Activated CD8-positive, alpha-beta T cell treated with anti-CD3 and anti-CD28 coated beads, Interleukin-2, amount 10 ng/mL, durations not matched to agents 7 days and 5 days (primary cell): ENCODE measurements around the gene CHD6. TPM values are rescaled to one million over a fixed set of nuclear protein-coding genes. Genes with fewer than 3 reads are reported as not detected.

Source experiments
- ATAC-seq: fragments of 150-1000 bp; cut with Tn5 transposase; one replicate; pipeline ENCODE4 v1.10.0; 2021; ENCODE audit warnings: moderate library complexity
- CTCF ChIA-PET: fragments of 350-600 bp; sonication (Branson Sonifier 250); formaldehyde crosslinking; loops from one replicate; lab custom pipeline; 2021; ENCODE audit warnings: antibody characterized with exemption; lab: Charles Lee
- POLR2A ChIA-PET: fragments of 350-600 bp; sonication (Branson Sonifier 250); formaldehyde crosslinking; loops from one replicate; lab custom pipeline; 2021; ENCODE audit warnings: antibody characterized with exemption; lab: Charles Lee
- DNase-seq: peaks from one replicate; pipeline ENCODE4 v3.0.0-alpha.2; 2020
- H3K27ac Mint-ChIP-seq: one replicate; pipeline ENCODE4 v1.8.0; 2021; ENCODE audit warnings: mild to moderate bottlenecking, mixed read lengths
- H3K27me3 Mint-ChIP-seq: one replicate; pipeline ENCODE4 v1.8.0; 2021; ENCODE audit warnings: low read depth, mixed read lengths
- H3K36me3 Mint-ChIP-seq: one replicate; pipeline ENCODE4 v1.8.0; 2021; ENCODE audit warnings: low read depth, mixed read lengths
- H3K4me1 Mint-ChIP-seq: one replicate; pipeline ENCODE4 v1.8.0; 2021; ENCODE audit warnings: low read depth, mixed read lengths
- H3K4me3 Mint-ChIP-seq: one replicate; pipeline ENCODE4 v1.8.0; 2021; ENCODE audit warnings: mild to moderate bottlenecking, mixed read lengths
- H3K9me3 Mint-ChIP-seq: one replicate; pipeline ENCODE4 v1.8.0; 2022; ENCODE audit warnings: mixed read lengths; ENCODE audit not compliant: insufficient read depth
- total RNA-seq, 2 experiments: library from RNA; stranded (reverse); gene quantifications; one replicate each; pipeline ENCODE4 v1.2.3, GENCODE V29; 2021

CHD6 gene
- total RNA-seq, 2 experiments from 2014 or later: 29.1 to 32.2 TPM

- DNase-seq (no peak), ATAC-seq (no peak)
- no peak overlapping the region for H3K4me3 Mint-ChIP-seq
- H3K36me3 Mint-ChIP-seq: no peaks in the 10 kb centered on the region
- ChIA-PET POLR2A (no interaction called here), CTCF (no interaction called here)
- H3K4me1 Mint-ChIP-seq: peaks cover 4% of the 10 kb centered on the region
- no peaks in the 10 kb centered on the region for H3K9me3 Mint-ChIP-seq
- no peak overlapping the region for H3K27ac Mint-ChIP-seq
- H3K27me3 Mint-ChIP-seq: peaks cover 30% of the 10 kb centered on the region
These were observed 253.8 kb downstream of the CHD6 start for GRCh38 chr20:41364236-41364855.

DNA sequence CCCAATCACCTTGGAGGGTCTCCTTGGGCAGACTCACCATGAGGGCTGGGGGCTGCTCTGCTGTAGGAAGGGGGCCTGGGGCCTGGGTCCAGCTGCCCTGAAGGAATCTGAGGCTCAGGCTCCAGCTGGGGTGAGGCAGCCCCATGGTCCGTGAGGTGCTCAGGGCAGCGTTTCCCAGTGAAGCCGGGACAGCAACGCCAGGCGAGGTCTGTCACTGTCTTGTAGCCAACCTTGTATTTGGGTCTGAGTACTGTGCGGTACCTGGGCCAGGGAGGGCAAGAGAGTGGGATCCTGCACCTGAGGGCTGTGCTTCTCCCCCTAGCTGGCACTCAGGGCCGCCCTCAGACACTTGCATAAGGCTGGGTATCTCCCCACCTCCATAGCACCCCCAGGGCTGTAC lies 254.6 kb downstream of the CHD6 start:
- DNase-seq: no peak
- Mint-ChIP-seq H3K27ac (no peak overlapping the region), H3K36me3 (no peaks in the 10 kb centered on the region), H3K9me3 (no peaks in the 10 kb centered on the region), H3K27me3 (peaks cover 26% of the 10 kb centered on the region), H3K4me1 (peaks cover 4% of the 10 kb centered on the region), H3K4me3 (no peak overlapping the region)
- CTCF ChIA-PET: no interaction called here
- POLR2A ChIA-PET: no interaction called here
- ATAC-seq: no peak

DNA sequence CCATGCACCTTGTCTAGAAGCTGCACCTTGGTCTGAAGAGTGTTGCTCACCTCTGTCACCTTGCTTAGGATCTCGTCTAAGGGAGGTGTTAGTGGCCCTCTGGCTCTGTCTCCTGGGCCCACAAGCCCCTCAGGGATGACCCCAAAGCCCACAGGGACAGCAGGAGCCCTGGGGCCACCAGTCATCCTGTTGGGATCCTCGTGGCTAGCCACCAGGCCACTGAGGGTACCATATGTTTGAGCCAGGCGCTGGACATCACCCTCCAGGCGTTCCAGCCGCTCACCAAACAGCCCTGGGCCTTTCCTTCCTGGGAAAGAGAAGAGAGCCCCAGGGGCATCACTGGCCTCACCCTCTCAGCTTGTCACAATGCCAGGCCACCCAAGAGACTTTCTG lies 255.4 kb downstream of the CHD6 start:
- H3K4me1 Mint-ChIP-seq: peaks cover 4% of the 10 kb centered on the region
- H3K4me3 Mint-ChIP-seq: no peak overlapping the region
- H3K36me3 Mint-ChIP-seq: no peaks in the 10 kb centered on the region
- POLR2A ChIA-PET: no interaction called here
- no peak overlapping the region for H3K27ac Mint-ChIP-seq
- H3K27me3 Mint-ChIP-seq: peaks cover 20% of the 10 kb centered on the region
- CTCF ChIA-PET: no interaction called here
- no peaks in the 10 kb centered on the region for H3K9me3 Mint-ChIP-seq
- DNase-seq: no peak
- ATAC-seq: no peak

GRCh38 chr20:41361757-41362747 lies 256.1 kb downstream of the CHD6 start:
- DNase-seq (no peak), ATAC-seq (no peak)
- CTCF ChIA-PET: no interaction called here
- Mint-ChIP-seq H3K27ac (no peak overlapping the region), H3K27me3 (peaks cover 14% of the 10 kb centered on the region), H3K36me3 (no peaks in the 10 kb centered on the region), H3K4me1 (peaks cover 1% of the 10 kb centered on the region), H3K9me3 (no peaks in the 10 kb centered on the region), H3K4me3 (no peak overlapping the region)
- POLR2A ChIA-PET: no interaction called here

DNA sequence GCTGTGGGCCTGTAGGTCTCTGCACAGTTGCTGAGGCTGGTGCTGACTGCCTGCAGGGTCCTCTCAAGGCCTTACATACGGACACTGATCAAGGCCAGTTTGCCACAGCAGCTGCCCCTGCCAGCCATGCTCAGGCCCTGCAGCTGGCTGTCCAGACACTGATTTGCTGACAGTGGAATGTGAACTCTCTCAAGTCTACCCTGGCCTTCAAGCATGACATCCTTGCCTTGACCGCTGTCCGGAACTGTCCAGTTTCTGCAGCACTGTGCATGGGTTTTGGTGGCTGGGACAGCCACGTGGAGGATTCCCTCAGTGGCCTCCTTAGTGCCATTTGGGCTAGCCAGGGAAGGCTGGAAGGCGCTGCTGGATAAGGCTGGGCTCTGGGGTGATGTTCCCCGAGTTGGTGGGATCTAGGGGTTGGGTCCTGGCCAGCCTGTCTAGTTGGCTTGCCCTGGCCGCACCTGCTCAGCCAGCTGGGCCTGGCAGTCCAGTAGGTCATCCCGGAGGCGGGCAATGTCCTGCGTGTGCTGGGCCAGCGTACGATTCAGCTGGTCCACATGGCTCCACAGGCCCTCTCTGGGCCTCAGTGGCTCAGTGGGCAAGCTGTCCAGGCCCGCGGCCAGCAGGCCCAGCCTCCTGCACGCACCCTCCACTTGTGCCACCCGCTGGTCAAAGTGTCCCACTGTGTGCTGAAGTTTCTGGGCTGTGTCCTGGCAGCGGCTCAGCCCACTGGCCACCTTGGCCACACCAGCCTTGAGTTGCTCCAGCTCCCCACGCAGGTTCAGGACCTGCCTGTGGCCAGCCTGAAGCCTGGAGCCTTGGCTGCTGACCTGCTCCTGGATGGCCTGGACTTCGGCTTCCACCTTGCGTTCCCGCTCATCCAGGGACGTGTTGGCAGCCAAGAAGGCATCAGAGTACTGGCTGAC lies 257.1 kb downstream of the CHD6 start:
- Mint-ChIP-seq H3K4me3 (no peak overlapping the region), H3K27ac (no peak overlapping the region), H3K4me1 (no peaks in the 10 kb centered on the region), H3K27me3 (peaks cover 12% of the 10 kb centered on the region), H3K9me3 (no peaks in the 10 kb centered on the region), H3K36me3 (no peaks in the 10 kb centered on the region)
- ChIA-PET CTCF (no interaction called here), POLR2A (no interaction called here)
- no peak for ATAC-seq
- DNase-seq: no peak

DNA sequence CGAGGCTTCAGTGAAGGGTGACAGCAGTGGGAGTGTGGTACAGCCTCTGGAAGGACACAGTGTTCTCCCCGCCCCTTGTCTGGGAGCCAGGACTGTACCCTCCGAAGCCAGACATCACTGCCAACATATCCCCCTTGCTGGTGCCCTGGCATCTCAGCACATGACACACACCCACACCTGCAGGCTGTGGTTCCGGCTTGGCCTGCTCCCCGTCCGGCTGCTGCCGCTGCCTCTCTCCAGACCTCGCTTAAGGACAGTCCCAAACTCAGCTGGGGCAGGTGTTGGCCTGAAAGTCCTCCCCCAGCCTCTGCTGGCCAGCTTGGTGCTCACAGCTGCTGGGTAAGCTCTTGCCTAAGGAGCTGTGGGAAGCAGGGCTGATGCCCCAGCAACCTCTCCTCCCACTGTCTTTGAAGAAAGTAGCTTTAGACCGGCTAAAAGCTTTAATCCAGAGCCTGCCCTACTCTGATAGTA lies 258.6 kb downstream of the CHD6 start:
- Mint-ChIP-seq H3K27me3 (peaks cover 2% of the 10 kb centered on the region), H3K36me3 (no peaks in the 10 kb centered on the region), H3K4me3 (no peak overlapping the region), H3K4me1 (no peaks in the 10 kb centered on the region), H3K9me3 (no peaks in the 10 kb centered on the region), H3K27ac (no peak overlapping the region)
- DNase-seq (no peak), ATAC-seq (no peak)
- ChIA-PET POLR2A (no interaction called here), CTCF (no interaction called here)

DNA sequence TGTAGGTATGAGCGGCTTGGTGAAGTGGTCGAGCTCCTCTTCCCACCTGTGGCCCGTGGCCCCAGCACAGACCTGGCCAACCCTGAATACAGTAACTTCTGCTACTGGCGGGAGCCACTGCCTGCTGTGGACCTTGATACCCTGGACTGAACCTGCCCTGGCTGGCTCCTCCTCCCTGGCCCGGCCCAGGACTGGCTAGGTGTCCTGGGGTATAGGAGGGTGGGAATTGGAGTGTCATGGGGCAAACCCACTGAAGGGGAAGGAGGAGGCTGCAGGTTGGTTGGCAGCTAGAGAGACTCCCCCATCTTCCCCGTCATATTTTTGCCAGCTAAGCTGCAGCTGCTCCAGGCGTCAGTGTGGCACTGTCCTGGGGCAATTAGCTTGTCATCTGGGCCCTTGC lies 259.5 kb downstream of the CHD6 start:
- H3K27ac Mint-ChIP-seq: no peak overlapping the region
- H3K4me3 Mint-ChIP-seq: no peak overlapping the region
- H3K36me3 Mint-ChIP-seq: no peaks in the 10 kb centered on the region
- DNase-seq (no peak), ATAC-seq (no peak)
- ChIA-PET CTCF (no interaction called here), POLR2A (no interaction called here)
- H3K27me3 Mint-ChIP-seq: no peaks in the 10 kb centered on the region
- H3K4me1 Mint-ChIP-seq: no peaks in the 10 kb centered on the region
- H3K9me3 Mint-ChIP-seq: no peaks in the 10 kb centered on the region

- Mint-ChIP-seq H3K4me1 (no peaks in the 10 kb centered on the region), H3K27me3 (no peaks in the 10 kb centered on the region), H3K36me3 (no peaks in the 10 kb centered on the region), H3K9me3 (no peaks in the 10 kb centered on the region), H3K4me3 (no peak overlapping the region), H3K27ac (no peak overlapping the region)
- CTCF ChIA-PET: no interaction called here
- POLR2A ChIA-PET: no interaction called here
- ATAC-seq (no peak), DNase-seq (no peak)
These were observed 259.9 kb downstream of the CHD6 start for GRCh38 chr20:41358230-41358629.

GRCh38 chr20:41357424-41358163 lies 260.6 kb downstream of the CHD6 start:
- no peaks in the 10 kb centered on the region for H3K27me3 Mint-ChIP-seq
- ChIA-PET POLR2A (interaction anchor here (0.6 kb wide), 1 partner anchor 13 kb away, joined by 3 read pairs; no protein-coding TSS in a partner anchor), CTCF (interaction anchor here (1.2 kb wide), 1 partner anchor 185 kb away, joined by 3 read pairs; no protein-coding TSS in a partner anchor)
- DNase-seq (no peak), ATAC-seq (no peak)
- no peak overlapping the region for H3K4me3 Mint-ChIP-seq
- no peak overlapping the region for H3K27ac Mint-ChIP-seq
- no peaks in the 10 kb centered on the region for H3K4me1 Mint-ChIP-seq
- no peaks in the 10 kb centered on the region for H3K9me3 Mint-ChIP-seq
- H3K36me3 Mint-ChIP-seq: no peaks in the 10 kb centered on the region

- H3K27ac Mint-ChIP-seq: no peak overlapping the region
- no peaks in the 10 kb centered on the region for H3K27me3 Mint-ChIP-seq
- no peaks in the 10 kb centered on the region for H3K9me3 Mint-ChIP-seq
- DNase-seq (no peak), ATAC-seq (no peak)
- ChIA-PET POLR2A (interaction anchor here (0.6 kb wide), 1 partner anchor 14 kb away, joined by 3 read pairs; no protein-coding TSS in a partner anchor), CTCF (interaction anchor here (1.2 kb wide), 1 partner anchor 184 kb away, joined by 3 read pairs; no protein-coding TSS in a partner anchor)
- H3K4me1 Mint-ChIP-seq: no peaks in the 10 kb centered on the region
- no peaks in the 10 kb centered on the region for H3K36me3 Mint-ChIP-seq
- no peak overlapping the region for H3K4me3 Mint-ChIP-seq
These were observed 261.2 kb downstream of the CHD6 start for GRCh38 chr20:41356951-41357350.
